ENCODE measurements around the gene RBMS1.

Gene RBMS1

DNA sequence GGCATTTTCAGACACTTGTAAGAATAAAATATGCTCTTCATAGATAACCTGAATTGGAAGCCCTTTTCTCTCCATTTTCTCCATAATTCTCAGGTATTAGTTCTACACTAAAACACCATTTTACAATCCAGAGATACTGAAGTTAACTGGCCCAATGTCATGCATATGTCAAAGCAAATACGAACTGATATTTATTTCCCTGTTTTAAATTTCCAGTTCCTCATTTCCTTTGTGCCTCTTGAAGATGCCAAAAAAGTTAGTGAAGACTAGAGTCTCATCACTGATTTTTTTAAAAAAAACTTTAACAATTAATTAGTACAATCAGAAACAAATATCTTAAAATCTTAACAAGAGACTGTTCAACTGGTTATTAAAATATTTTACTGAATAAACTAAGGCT is 240.7 kb downstream of the RBMS1 start:
- intact Hi-C loops (cut with DNase I; ENCODE audit: low total_unique reads), result no loop called here
- TF ChIP-seq, protein P1, sequence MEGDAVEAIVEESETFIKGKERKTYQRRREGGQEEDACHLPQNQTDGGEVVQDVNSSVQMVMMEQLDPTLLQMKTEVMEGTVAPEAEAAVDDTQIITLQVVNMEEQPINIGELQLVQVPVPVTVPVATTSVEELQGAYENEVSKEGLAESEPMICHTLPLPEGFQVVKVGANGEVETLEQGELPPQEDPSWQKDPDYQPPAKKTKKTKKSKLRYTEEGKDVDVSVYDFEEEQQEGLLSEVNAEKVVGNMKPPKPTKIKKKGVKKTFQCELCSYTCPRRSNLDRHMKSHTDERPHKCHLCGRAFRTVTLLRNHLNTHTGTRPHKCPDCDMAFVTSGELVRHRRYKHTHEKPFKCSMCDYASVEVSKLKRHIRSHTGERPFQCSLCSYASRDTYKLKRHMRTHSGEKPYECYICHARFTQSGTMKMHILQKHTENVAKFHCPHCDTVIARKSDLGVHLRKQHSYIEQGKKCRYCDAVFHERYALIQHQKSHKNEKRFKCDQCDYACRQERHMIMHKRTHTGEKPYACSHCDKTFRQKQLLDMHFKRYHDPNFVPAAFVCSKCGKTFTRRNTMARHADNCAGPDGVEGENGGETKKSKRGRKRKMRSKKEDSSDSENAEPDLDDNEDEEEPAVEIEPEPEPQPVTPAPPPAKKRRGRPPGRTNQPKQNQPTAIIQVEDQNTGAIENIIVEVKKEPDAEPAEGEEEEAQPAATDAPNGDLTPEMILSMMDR (IDR thresholded peaks at IDR 0.05), result no peak
- Histone ChIP-seq H3K9me3 (no peaks in the 10 kb centered on the region), H3K36me3 (no peaks in the 10 kb centered on the region), H3K4me3 (no peak overlapping the region), H3K27ac (peak overlapping the region in 1 of 2 donors; percentile 32), H3K4me1 (peaks cover 0 to 23% (median 6%) of the 10 kb centered on the region in 4 donors), H3K27me3 (no peaks in the 10 kb centered on the region)
- DNase-seq, result no peak

DNA sequence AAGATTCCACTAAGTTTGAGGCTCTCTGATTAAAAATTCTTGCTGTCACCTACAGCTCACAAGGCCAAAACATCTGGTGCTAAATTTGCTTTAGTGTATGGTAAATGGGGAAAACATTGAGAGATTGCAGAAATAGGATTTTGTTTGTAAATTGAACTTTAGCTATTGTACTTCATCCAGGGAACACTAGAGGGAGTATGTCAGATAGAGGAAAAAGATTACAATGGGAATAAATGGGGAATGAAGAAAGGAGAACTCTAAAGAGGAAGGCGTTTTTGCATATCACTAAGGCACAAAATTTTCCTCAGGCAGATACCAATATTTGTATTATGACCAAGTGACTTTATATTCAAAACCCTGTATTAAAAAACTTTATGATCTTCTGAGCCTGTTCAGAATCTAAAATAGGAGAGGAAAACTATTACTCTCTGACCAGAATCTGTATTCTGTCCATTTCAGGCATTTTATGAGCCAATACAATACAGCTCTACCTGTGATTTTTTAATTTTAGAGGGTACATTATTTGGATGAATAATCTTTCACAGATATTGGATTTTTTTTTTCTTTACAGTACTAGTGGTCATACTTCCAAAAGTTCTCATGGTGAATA is 241.2 kb downstream of the RBMS1 start:
- Histone ChIP-seq H3K4me3 (no peak overlapping the region), H3K36me3 (no peaks in the 10 kb centered on the region), H3K27me3 (no peaks in the 10 kb centered on the region), H3K9me3 (no peaks in the 10 kb centered on the region), H3K4me1 (peaks cover 0 to 19% (median 6%) of the 10 kb centered on the region in 4 donors), H3K27ac (peak overlapping the region; percentile 26 to 32)
- TF ChIP-seq, protein P1 (IDR thresholded peaks at IDR 0.05), result peak; percentile 72 to 81
- no peak for DNase-seq
- intact Hi-C loops (cut with DNase I; ENCODE audit: low total_unique reads), result no loop called here

DNA sequence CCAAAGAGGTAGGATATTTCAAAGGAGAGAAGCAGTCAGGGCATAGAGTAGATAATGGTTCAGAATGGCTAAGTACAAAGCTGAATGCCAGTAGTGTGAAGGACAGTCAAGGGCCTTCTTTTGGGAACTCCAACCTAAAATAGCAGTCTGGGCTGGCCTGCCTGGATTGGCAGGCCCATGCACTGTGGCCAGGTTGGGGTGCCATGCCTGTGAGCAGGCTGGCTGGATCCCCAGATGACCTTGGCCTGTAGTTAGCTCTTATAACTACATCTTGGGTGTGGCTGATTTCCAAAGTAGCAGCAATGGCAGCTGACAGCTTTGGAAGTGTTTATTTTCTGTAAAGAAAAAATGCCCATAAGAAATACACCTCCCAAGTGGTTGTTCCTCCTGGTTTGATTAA is 242.0 kb downstream of the RBMS1 start:
- DNase-seq, result no peak
- TF ChIP-seq, protein P1 (IDR thresholded peaks at IDR 0.05), result no peak
- intact Hi-C loops (cut with DNase I; ENCODE audit: low total_unique reads), result no loop called here
- no peaks in the 10 kb centered on the region for H3K36me3 ChIP-seq
- H3K27me3 ChIP-seq, result no peaks in the 10 kb centered on the region
- peaks cover 0 to 19% (median 6%) of the 10 kb centered on the region in 4 donors for H3K4me1 ChIP-seq
- H3K9me3 ChIP-seq, result no peaks in the 10 kb centered on the region
- H3K4me3 ChIP-seq, result no peak overlapping the region
- H3K27ac ChIP-seq, result peak overlapping the region in 1 of 2 donors; percentile 32

DNA sequence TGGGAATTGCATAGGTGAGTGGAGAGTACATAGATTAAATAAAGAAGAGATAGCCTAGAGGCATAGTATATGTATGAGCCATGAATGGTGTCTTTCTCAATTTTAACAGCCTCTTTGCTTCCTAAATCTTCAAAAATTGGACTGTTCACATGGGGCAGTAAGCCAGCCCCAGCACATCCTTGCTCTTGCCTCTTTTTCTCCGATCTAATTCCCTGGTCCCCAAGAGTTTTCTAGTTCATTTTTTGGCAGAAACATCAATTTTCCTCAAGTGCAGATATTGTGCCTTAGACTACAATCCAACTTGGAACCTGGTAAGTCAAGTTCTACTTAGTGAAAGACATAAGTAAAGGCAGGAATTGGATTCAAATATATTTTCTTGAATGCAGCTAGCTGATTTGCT is 243.7 kb downstream of the RBMS1 start:
- no peaks in the 10 kb centered on the region for H3K27me3 ChIP-seq
- no peaks in the 10 kb centered on the region for H3K9me3 ChIP-seq
- H3K27ac ChIP-seq, result no peak overlapping the region
- TF ChIP-seq, protein P1 (IDR thresholded peaks at IDR 0.05), result no peak
- H3K36me3 ChIP-seq, result no peaks in the 10 kb centered on the region
- no peak overlapping the region for H3K4me3 ChIP-seq
- peaks cover 0 to 19% (median 6%) of the 10 kb centered on the region in 4 donors for H3K4me1 ChIP-seq
- no peak for DNase-seq
- intact Hi-C loops (cut with DNase I; ENCODE audit: low total_unique reads), result no loop called here

DNA sequence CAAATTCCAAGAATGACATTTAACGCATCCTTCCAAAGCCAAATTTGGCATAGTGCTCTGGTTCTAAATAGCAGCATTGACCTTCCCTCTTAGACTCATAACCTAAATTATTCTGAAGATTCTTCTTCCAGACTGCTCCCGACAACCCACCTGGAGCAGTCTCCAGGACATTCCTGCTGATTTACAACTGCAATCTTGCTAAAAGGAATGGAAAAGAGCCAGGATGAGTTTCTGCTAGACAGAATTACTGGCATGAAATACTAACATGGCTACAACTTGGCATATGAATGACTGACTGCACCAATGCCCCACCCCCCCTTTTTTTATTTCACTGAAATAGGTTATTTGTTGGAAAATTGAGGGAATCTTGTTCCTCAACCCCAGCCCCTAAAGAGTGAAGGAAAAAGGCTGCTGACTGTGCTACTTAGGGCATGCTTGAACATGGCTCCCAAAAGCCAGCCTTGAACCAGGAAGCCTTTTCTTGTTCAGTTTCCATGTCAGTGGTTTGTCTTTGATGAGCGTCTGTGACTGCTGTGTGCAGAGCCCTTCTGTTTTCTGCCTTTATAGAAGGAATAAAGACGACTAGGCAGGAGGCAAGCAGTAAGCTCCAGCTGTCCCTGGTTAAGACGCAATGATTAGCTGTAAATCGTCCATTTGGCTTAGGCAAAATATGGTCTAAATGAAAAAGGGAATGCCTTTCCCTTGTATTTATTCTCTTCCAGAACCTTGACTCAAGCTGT is 246.1 kb downstream of the RBMS1 start:
- Histone ChIP-seq H3K36me3 (no peaks in the 10 kb centered on the region), H3K27ac (no peak overlapping the region), H3K9me3 (no peaks in the 10 kb centered on the region), H3K27me3 (no peaks in the 10 kb centered on the region), H3K4me3 (no peak overlapping the region), H3K4me1 (peaks cover 0 to 22% (median 13%) of the 10 kb centered on the region in 4 donors)
- DNase-seq, result no peak
- TF ChIP-seq, protein P1 (IDR thresholded peaks at IDR 0.05), result no peak
- intact Hi-C loops (cut with DNase I; ENCODE audit: low total_unique reads), result no loop called here

Measured in tibial artery (tissue), 4 donors.